Renal pelvis (tissue), 12 donors: ENCODE measurements around the gene DEGS1. TPM values are rescaled to one million over a fixed set of nuclear protein-coding genes. Genes with fewer than 3 reads are reported as not detected.

Experiments
- DNase-seq: peaks from one replicate; pipeline ENCODE4 v3.0.0-alpha.2; 2013
- long read RNA-seq, 16 experiments: transcript quantifications; one replicate each; lab custom pipeline, GENCODE V29; 2026
- polyA plus RNA-seq, 3 donors: library from polyadenylated mRNA; unstranded; fragments of 120-200 nt; gene quantifications; one replicate each; pipeline ENCODE4 v1.2.1, GENCODE V29; 2013; ENCODE audit not compliant: insufficient read length in 3 of 3

DEGS1 gene
- 10 to 100 TPM; 43.3 to 51.7 (median 46.7) TPM for polyA plus RNA-seq
- long read RNA-seq, donor 1, transcript DEGS1-201 (3 exons, 2,101 nt), result major isoform, 20 of 20 reads
- long read RNA-seq, donor 1, partial matches to known transcripts, result 0 of 20 reads
- long read RNA-seq, donor 1, other reads (novel, unspliced or antisense), result 0 of 20 reads
- long read RNA-seq, donor 2, transcript DEGS1-201 (3 exons, 2,101 nt), result major isoform, 17 of 17 reads
- long read RNA-seq, donor 2, partial matches to known transcripts, result 0 of 17 reads
- long read RNA-seq, donor 2, other reads (novel, unspliced or antisense), result 0 of 17 reads
- long read RNA-seq, donor 3, transcript DEGS1-201 (3 exons, 2,101 nt), result major isoform, 19 of 20 reads
- long read RNA-seq, donor 3, partial matches to known transcripts, result 0 of 20 reads
- long read RNA-seq, donor 3, other reads (novel, unspliced or antisense), result 0 of 20 reads
- long read RNA-seq, donor 4, transcript DEGS1-201 (3 exons, 2,101 nt), result major isoform, 27 of 27 reads
- long read RNA-seq, donor 4, partial matches to known transcripts, result 0 of 27 reads
- long read RNA-seq, donor 4, other reads (novel, unspliced or antisense), result 0 of 27 reads
- long read RNA-seq, donor 5, transcript DEGS1-201 (3 exons, 2,101 nt), result major isoform, 23 of 23 reads
- long read RNA-seq, donor 5, partial matches to known transcripts, result 0 of 23 reads
- long read RNA-seq, donor 5, other reads (novel, unspliced or antisense), result 0 of 23 reads
- long read RNA-seq, donor 6, transcript DEGS1-201 (3 exons, 2,101 nt), result major isoform, 18 of 18 reads
- long read RNA-seq, donor 6, partial matches to known transcripts, result 0 of 18 reads
- long read RNA-seq, donor 6, other reads (novel, unspliced or antisense), result 0 of 18 reads
- long read RNA-seq, donor 7, transcript DEGS1-201 (3 exons, 2,101 nt), result major isoform, 16 of 57 reads
- long read RNA-seq, donor 7, partial matches to known transcripts, result 40 of 57 reads
- long read RNA-seq, donor 7, other reads (novel, unspliced or antisense), result 0 of 57 reads
- long read RNA-seq, donor 8, transcript DEGS1-201 (3 exons, 2,101 nt), result major isoform, 10 of 10 reads
- long read RNA-seq, donor 8, partial matches to known transcripts, result 0 of 10 reads
- long read RNA-seq, donor 8, other reads (novel, unspliced or antisense), result 0 of 10 reads
- long read RNA-seq, donor 9, transcript DEGS1-201 (3 exons, 2,101 nt), result major isoform, 39 of 46 reads
- long read RNA-seq, donor 9, partial matches to known transcripts, result 7 of 46 reads
- long read RNA-seq, donor 9, other reads (novel, unspliced or antisense), result 0 of 46 reads
- long read RNA-seq, donor 10, transcript DEGS1-201 (3 exons, 2,101 nt), result major isoform, 18 of 26 reads
- long read RNA-seq, donor 10, partial matches to known transcripts, result 8 of 26 reads
- long read RNA-seq, donor 10, other reads (novel, unspliced or antisense), result 0 of 26 reads
- long read RNA-seq, donor 11, transcript DEGS1-201 (3 exons, 2,101 nt), result major isoform, 12 of 12 reads
- long read RNA-seq, donor 11, partial matches to known transcripts, result 0 of 12 reads
- long read RNA-seq, donor 11, other reads (novel, unspliced or antisense), result 0 of 12 reads
- long read RNA-seq, donor 12, transcript DEGS1-201 (3 exons, 2,101 nt), result major isoform, 27 of 27 reads
- long read RNA-seq, donor 12, partial matches to known transcripts, result 0 of 27 reads
- long read RNA-seq, donor 12, other reads (novel, unspliced or antisense), result 0 of 27 reads
- long read RNA-seq, donor 13, transcript DEGS1-201 (3 exons, 2,101 nt), result major isoform, 9 of 9 reads
- long read RNA-seq, donor 13, partial matches to known transcripts, result 0 of 9 reads
- long read RNA-seq, donor 13, other reads (novel, unspliced or antisense), result 0 of 9 reads
- long read RNA-seq, donor 14, result 0 reads
- long read RNA-seq, donor 15, transcript DEGS1-201 (3 exons, 2,101 nt), result major isoform, 41 of 54 reads
- long read RNA-seq, donor 15, partial matches to known transcripts, result 13 of 54 reads
- long read RNA-seq, donor 15, other reads (novel, unspliced or antisense), result 0 of 54 reads
- long read RNA-seq, donor 16, transcript DEGS1-201 (3 exons, 2,101 nt), result major isoform, 38 of 70 reads
- long read RNA-seq, donor 16, partial matches to known transcripts, result 20 of 70 reads
- long read RNA-seq, donor 16, other reads (novel, unspliced or antisense), result 12 of 70 reads

- DNase-seq, result peak; percentile 89
Observed at GRCh38 chr1:224182866-224183590, at the start of gene DEGS1. DEGS1 (plus strand) TSS chr1:224183240; CDS start chr1:224183337, 97 bp downstream.

- DNase-seq, result no peak
Observed at GRCh38 chr1:224133741-224134299, 49.2 kb upstream of the DEGS1 start.

GRCh38 chr1:224137518-224137917 lies 45.5 kb upstream of the DEGS1 start:
- no peak for DNase-seq

GRCh38 chr1:224138198-224138597 lies 44.8 kb upstream of the DEGS1 start:
- DNase-seq, result no peak

GRCh38 chr1:224141693-224142092 lies 41.3 kb upstream of the DEGS1 start:
- no peak for DNase-seq

GRCh38 chr1:224149709-224150108 lies 33.3 kb upstream of the DEGS1 start:
- no peak for DNase-seq

GRCh38 chr1:224151117-224151516 lies 31.9 kb upstream of the DEGS1 start:
- DNase-seq, result no peak

GRCh38 chr1:224157316-224157715 lies 25.7 kb upstream of the DEGS1 start:
- DNase-seq, result no peak

- no peak for DNase-seq
Observed at GRCh38 chr1:224159541-224159940, 23.5 kb upstream of the DEGS1 start.

- no peak for DNase-seq
Observed at GRCh38 chr1:224160171-224160682, 22.8 kb upstream of the DEGS1 start.

- DNase-seq, result no peak
Observed at GRCh38 chr1:224162768-224163167, 20.3 kb upstream of the DEGS1 start.

- DNase-seq, result no peak
Observed at GRCh38 chr1:224163311-224163710, 19.7 kb upstream of the DEGS1 start.

- no peak for DNase-seq
Observed at GRCh38 chr1:224168859-224169380, 14.1 kb upstream of the DEGS1 start.

- no peak for DNase-seq
Observed at GRCh38 chr1:224169718-224170270, 13.2 kb upstream of the DEGS1 start.

- no peak for DNase-seq
Observed at GRCh38 chr1:224170343-224170742, 12.7 kb upstream of the DEGS1 start.

GRCh38 chr1:224170748-224171478 lies 12.1 kb upstream of the DEGS1 start:
- DNase-seq, result no peak

- no peak for DNase-seq
Observed at GRCh38 chr1:224172229-224172628, 10.8 kb upstream of the DEGS1 start.
